HepG2 (cell line): ENCODE results near the gene ZFPL1. TPM values are rescaled to one million over a fixed set of nuclear protein-coding genes. Genes with fewer than 3 reads are reported as not detected.

Experiments
- ATAC-seq: fragments of 200-7000 bp; cut with Tn5 transposase; 3 replicates; pipeline ENCODE4 v1.9.1; 2020; ENCODE audit warnings: mild to moderate bottlenecking, moderate library complexity
- BruUV-seq: library from RNA; stranded (reverse); fragments of 400-500 nt; replicated peaks from 2 replicates; lab custom pipeline; 2021; lab: Mats Ljungman, UMichigan
- CTCF ChIA-PET: fragments of 300-600 bp; formaldehyde crosslinking; extraction: SDS; loops from one replicate; lab custom pipeline; 2021; ENCODE audit warnings: low total read pairs, inconsistent platforms, low intra/inter-chr PET ratio; lab: Yijun Ruan, JAX
- POLR2A ChIA-PET: fragments of 350-600 bp; sonication (Branson Sonifier 250); formaldehyde crosslinking; loops from one replicate; lab custom pipeline; 2020; ENCODE audit warnings: antibody characterized with exemption, inconsistent platforms; lab: Yijun Ruan, JAX
- DNase-seq: peaks from one replicate; pipeline ENCODE4 v3.0.0-alpha.2; 2015; ENCODE audit warnings: low spot score
- FAIRE-seq: peaks from 3 replicates; lab custom pipeline; 2011; peaks lifted over from hg19 to GRCh38; lab: Jason Lieb, UNC
- H2AFZ ChIP-seq: one replicate; pipeline ENCODE4 v1.6.1; 2011; ENCODE audit warnings: low read length, inconsistent platforms
- H3K27ac ChIP-seq: fragments of 300-600 bp; 3 replicates; pipeline ENCODE4 v1.8.0; 2011; ENCODE audit warnings: mixed run types, mild to moderate bottlenecking, mixed read lengths, low read length, inconsistent platforms; ENCODE audit not compliant: insufficient read depth; ENCODE audit errors: extremely low read length
- H3K27me3 ChIP-seq, 2 experiments: fragments of 200-600 bp in 1 of 2; 2 replicates in 1 of 2; 3 replicates in 1 of 2; pipeline versions ENCODE4 v1.6.0 to v1.8.0; 2011; ENCODE audit warnings: low read length in 2 of 2, mild to moderate bottlenecking in 2 of 2, moderate library complexity in 2 of 2, inconsistent platforms in 1 of 2; ENCODE audit not compliant: insufficient read depth in 2 of 2, control insufficient read depth in 1 of 2
- H3K36me3 ChIP-seq, 2 experiments: fragments of 200-600 bp in 1 of 2; replicated peaks in 1 of 2; 2 replicates in 1 of 2; 3 replicates in 1 of 2; pipeline versions ENCODE4 v1.5.1 to v1.8.0; 2011; ENCODE audit warnings: low read length in 2 of 2, inconsistent platforms in 1 of 2; ENCODE audit not compliant: insufficient read depth in 2 of 2, control insufficient read depth in 1 of 2
- H3K4me1 ChIP-seq: 2 replicates; pipeline ENCODE4 v1.5.1; 2012; ENCODE audit warnings: low read length, inconsistent platforms; ENCODE audit not compliant: insufficient read depth
- H3K4me2 ChIP-seq: 2 replicates; pipeline ENCODE4 v1.6.0; 2011; ENCODE audit warnings: low read depth, low read length, inconsistent platforms
- H3K4me3 ChIP-seq, 3 experiments: fragments of 200-600 bp in 1 of 3; sonication (generic), shearing (Covaris generic) in 1 of 3; replicated peaks in 1 of 3; 2 replicates each; pipeline ENCODE4 v1.5.1; 2011 to 2016; ENCODE audit warnings: low read length in 3 of 3, inconsistent platforms in 2 of 3, low read depth in 2 of 3, mild to moderate bottlenecking in 2 of 3, control low read depth in 1 of 3, mixed read lengths in 1 of 3; ENCODE audit not compliant: insufficient read depth in 1 of 3
- H3K79me2 ChIP-seq: one replicate; pipeline ENCODE4 v1.6.1; 2011; ENCODE audit warnings: low read length, inconsistent platforms; ENCODE audit not compliant: insufficient read depth
- H3K9ac ChIP-seq: 2 replicates; pipeline ENCODE4 v1.6.0; 2011; ENCODE audit warnings: mild to moderate bottlenecking, low read depth, low read length, inconsistent platforms; ENCODE audit not compliant: insufficient read depth
- H3K9me3 ChIP-seq: 2 replicates; pipeline ENCODE4 v1.5.1; 2012; ENCODE audit warnings: mild to moderate bottlenecking, low read length
- H4K20me1 ChIP-seq: 2 replicates; pipeline ENCODE4 v1.6.0; 2011; ENCODE audit warnings: inconsistent platforms, mild to moderate bottlenecking, low read length, moderate library complexity; ENCODE audit not compliant: insufficient read depth
- BCL6 ChIP-seq: IDR thresholded peaks from 2 replicates; pipeline ENCODE4 v1.6.1; 2016; ENCODE audit warnings: missing genetic modification reagents, missing compliant biosample characterization
- MATR3 ChIP-seq: sonication (generic); formaldehyde crosslinking; IDR thresholded peaks from 2 replicates; pipeline ENCODE4 v1.4.0; 2020; ENCODE audit warnings: missing genetic modification reagents
- NR1H2 ChIP-seq: sonication (generic); formaldehyde crosslinking; IDR thresholded peaks from 2 replicates; pipeline ENCODE4 v1.8.1; 2022; ENCODE audit warnings: low read depth, missing genetic modification reagents, borderline replicate concordance
- RAD21 ChIP-seq: fragments of 450-650 bp; formaldehyde crosslinking; IDR thresholded peaks from 2 replicates; pipeline ENCODE4 v1.5.0; 2020; ENCODE audit warnings: mild to moderate bottlenecking
- ZNF83 ChIP-seq: sonication (generic); formaldehyde crosslinking; IDR thresholded peaks from 2 replicates; pipeline ENCODE4 v1.4.0; 2020; ENCODE audit warnings: missing genetic modification reagents, mild to moderate bottlenecking, borderline replicate concordance
- WGBS: methylation state at CpG from one replicate; pipeline ENCODE4 v1.1.6; 2017; ENCODE audit warnings: low lambda C conversion rate; 5-methylcytosine and 5-hydroxymethylcytosine counted together
- in situ Hi-C: cut with HindIII; loops from 2 replicates; pipeline ENCODE4 v1.10.0; 2017; ENCODE audit warnings: low pct_unique_long_range_greater_than_20kb; ENCODE audit not compliant: extremely low pct_ligation_motif_present
- intact Hi-C: fragments of 100-400 bp; cut with micrococcal nuclease; formaldehyde crosslinking; loops from one replicate; pipeline ENCODE4 v1.10.0; 2022; ENCODE audit not compliant: unreplicated experiment
- polyA plus RNA-seq, 8 experiments: library from polyadenylated mRNA; depleted of rRNA in 3 of 8; stranded (reverse) in 7 of 8; unstranded in 1 of 8; fragments of >200 nt; fragmentation: Illumina TruSeq in 4 of 8; extraction: Trizol in 4 of 8; gene quantifications; 2 replicates each; pipeline versions ENCODE4 v1.2.1 to v1.2.3, GENCODE V29; 2011 to 2016; ENCODE audit warnings: low read depth in 4 of 8, missing spikeins in 1 of 8, mixed read lengths in 1 of 8; ENCODE audit not compliant: insufficient read depth in 1 of 8
- total RNA-seq, 5 experiments: library from RNA; depleted of rRNA; stranded (reverse); fragments of >200 nt; fragmentation: Illumina TruSeq; extraction: Trizol; gene quantifications; 2 replicates each; pipeline ENCODE4 v1.2.3, GENCODE V29; 2016; ENCODE audit warnings: low read depth in 1 of 5
- TF ChIP-seq, protein P1 (sequence below): sonication (generic); formaldehyde crosslinking; IDR thresholded peaks from 2 replicates; pipeline ENCODE4 v1.5.1; 2020; ENCODE audit warnings: missing genetic modification reagents, mild to moderate bottlenecking, borderline replicate concordance
- TF ChIP-seq, protein P2 (sequence below): sonication (generic); formaldehyde crosslinking; IDR thresholded peaks from 2 replicates; pipeline ENCODE4 v1.5.0; 2020; ENCODE audit warnings: missing genetic modification reagents
- TF ChIP-seq, protein P3 (sequence below): sonication (generic); formaldehyde crosslinking; IDR thresholded peaks from 2 replicates; pipeline ENCODE4 v1.8.0; 2023; ENCODE audit warnings: mild to moderate bottlenecking, missing genetic modification reagents
- TF ChIP-seq, protein P4 (sequence below): IDR thresholded peaks from 2 replicates; pipeline ENCODE4 v1.6.1; 2016; ENCODE audit warnings: missing compliant biosample characterization, missing genetic modification reagents, borderline replicate concordance
- TF ChIP-seq, protein P5 (sequence below): sonication (generic); formaldehyde crosslinking; IDR thresholded peaks from 2 replicates; pipeline ENCODE4 v1.8.0; 2022; ENCODE audit warnings: mild to moderate bottlenecking, missing genetic modification reagents, moderate library complexity
- TF ChIP-seq, protein P6 (sequence below): sonication (generic); formaldehyde crosslinking; IDR thresholded peaks from 2 replicates; pipeline ENCODE4 v1.4.0; 2020; ENCODE audit warnings: missing genetic modification reagents

Gene ZFPL1
- total and polyA plus RNA-seq, 2 of the 13 experiments (the other 11 are each of a cell fraction or from before 2014, with no cell fraction given) = 32.2 to 56.0 TPM

DNA sequence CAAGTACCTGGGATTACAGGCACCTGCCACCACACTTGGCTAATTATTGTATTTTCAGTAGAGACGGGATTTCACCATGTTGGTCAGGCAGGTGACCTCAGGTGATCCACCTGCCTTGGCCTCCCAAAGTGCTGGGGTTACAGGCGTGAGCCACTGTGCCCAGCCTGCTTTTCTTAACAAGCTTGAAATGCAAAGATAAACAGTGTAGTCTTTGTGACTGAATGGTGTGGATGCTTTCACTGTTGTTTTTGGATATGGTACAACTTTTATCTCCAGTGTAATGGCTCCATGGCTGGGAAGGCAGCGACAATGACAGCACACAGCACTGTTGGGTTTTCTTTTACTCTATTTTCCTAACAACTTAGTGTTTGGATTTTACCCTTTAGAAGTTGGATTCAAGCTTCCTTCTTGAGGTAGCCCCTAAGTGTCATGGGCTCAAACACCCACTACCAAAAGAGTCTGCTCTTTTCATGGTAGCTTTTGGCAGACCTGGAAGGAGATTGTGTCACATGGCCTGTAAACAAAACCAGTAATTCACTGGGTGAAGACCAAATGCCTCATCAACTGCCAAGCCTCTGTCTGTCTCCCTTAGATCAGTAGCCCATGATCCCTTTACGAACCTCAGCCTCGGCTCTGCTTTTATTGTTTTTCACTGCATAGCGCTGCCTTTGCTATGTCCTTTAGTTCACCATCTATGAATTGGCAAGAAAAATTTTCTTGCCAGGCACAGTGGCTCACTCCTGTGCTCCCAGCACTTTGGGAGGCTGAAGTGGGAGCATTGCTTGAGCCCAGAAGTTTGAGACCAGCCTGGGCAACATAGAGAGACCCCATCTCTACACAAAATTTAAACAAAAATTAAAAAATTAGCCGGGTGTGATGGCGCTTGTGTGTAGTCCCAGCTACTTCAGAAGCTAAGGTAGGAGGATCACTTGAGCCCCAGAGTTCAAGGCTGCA, 18.4 kb downstream of the ZFPL1 start:
- no TSS peak for BruUV-seq
- in situ Hi-C loops (no loop called here), intact Hi-C loops (no loop called here)
- ChIA-PET CTCF (no interaction called here), POLR2A (interaction anchor here (1.2 kb wide), 2 partner anchors 9 to 10 kb away, joined by 3 to 5 read pairs; partner anchors contain the start of gene TM7SF2)
- Histone ChIP-seq H3K9ac (no peak overlapping the region), H4K20me1 (no peaks in the 10 kb centered on the region), H3K9me3 (no peaks in the 10 kb centered on the region), H2AFZ (no peak overlapping the region), H3K4me1 (peaks cover 6% of the 10 kb centered on the region), H3K79me2 (no peaks in the 10 kb centered on the region), H3K27me3 (no peaks in the 10 kb centered on the region), H3K4me3 (no peak overlapping the region), H3K27ac (no peak overlapping the region), H3K36me3 (peaks cover 3 to 18% of the 10 kb centered on the region in 2 experiments; a peak in 3 of 5 replicates), H3K4me2 (no peak overlapping the region)
- ATAC-seq (no peak), FAIRE-seq (no peak), DNase-seq (no peak)
- 95% methylated on average over 8 of the region's 8 CpGs for WGBS
- TF ChIP-seq RAD21 = no peak
- TF ChIP-seq, protein P1, sequence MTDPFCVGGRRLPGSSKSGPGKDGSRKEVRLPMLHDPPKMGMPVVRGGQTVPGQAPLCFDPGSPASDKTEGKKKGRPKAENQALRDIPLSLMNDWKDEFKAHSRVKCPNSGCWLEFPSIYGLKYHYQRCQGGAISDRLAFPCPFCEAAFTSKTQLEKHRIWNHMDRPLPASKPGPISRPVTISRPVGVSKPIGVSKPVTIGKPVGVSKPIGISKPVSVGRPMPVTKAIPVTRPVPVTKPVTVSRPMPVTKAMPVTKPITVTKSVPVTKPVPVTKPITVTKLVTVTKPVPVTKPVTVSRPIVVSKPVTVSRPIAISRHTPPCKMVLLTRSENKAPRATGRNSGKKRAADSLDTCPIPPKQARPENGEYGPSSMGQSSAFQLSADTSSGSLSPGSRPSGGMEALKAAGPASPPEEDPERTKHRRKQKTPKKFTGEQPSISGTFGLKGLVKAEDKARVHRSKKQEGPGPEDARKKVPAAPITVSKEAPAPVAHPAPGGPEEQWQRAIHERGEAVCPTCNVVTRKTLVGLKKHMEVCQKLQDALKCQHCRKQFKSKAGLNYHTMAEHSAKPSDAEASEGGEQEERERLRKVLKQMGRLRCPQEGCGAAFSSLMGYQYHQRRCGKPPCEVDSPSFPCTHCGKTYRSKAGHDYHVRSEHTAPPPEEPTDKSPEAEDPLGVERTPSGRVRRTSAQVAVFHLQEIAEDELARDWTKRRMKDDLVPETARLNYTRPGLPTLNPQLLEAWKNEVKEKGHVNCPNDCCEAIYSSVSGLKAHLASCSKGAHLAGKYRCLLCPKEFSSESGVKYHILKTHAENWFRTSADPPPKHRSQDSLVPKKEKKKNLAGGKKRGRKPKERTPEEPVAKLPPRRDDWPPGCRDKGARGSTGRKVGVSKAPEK = no peak
- TF ChIP-seq BCL6 (CRISPR knock-in tag) = no peak
- TF ChIP-seq, protein P2, sequence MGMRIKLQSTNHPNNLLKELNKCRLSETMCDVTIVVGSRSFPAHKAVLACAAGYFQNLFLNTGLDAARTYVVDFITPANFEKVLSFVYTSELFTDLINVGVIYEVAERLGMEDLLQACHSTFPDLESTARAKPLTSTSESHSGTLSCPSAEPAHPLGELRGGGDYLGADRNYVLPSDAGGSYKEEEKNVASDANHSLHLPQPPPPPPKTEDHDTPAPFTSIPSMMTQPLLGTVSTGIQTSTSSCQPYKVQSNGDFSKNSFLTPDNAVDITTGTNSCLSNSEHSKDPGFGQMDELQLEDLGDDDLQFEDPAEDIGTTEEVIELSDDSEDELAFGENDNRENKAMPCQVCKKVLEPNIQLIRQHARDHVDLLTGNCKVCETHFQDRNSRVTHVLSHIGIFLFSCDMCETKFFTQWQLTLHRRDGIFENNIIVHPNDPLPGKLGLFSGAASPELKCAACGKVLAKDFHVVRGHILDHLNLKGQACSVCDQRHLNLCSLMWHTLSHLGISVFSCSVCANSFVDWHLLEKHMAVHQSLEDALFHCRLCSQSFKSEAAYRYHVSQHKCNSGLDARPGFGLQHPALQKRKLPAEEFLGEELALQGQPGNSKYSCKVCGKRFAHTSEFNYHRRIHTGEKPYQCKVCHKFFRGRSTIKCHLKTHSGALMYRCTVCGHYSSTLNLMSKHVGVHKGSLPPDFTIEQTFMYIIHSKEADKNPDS (CRISPR knock-in tag) = no peak
- TF ChIP-seq, protein P3, sequence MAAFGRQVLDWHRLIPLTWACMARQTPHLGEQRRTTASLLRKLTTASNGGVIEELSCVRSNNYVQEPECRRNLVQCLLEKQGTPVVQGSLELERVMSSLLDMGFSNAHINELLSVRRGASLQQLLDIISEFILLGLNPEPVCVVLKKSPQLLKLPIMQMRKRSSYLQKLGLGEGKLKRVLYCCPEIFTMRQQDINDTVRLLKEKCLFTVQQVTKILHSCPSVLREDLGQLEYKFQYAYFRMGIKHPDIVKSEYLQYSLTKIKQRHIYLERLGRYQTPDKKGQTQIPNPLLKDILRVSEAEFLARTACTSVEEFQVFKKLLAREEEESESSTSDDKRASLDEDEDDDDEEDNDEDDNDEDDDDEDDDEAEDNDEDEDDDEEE (CRISPR knock-in tag) = no peak
- TF ChIP-seq, protein P4, sequence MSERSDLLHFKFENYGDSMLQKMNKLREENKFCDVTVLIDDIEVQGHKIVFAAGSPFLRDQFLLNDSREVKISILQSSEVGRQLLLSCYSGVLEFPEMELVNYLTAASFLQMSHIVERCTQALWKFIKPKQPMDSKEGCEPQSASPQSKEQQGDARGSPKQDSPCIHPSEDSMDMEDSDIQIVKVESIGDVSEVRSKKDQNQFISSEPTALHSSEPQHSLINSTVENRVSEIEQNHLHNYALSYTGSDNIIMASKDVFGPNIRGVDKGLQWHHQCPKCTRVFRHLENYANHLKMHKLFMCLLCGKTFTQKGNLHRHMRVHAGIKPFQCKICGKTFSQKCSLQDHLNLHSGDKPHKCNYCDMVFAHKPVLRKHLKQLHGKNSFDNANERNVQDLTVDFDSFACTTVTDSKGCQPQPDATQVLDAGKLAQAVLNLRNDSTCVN (CRISPR knock-in tag) = no peak
- TF ChIP-seq NR1H2 (CRISPR knock-in tag) = no peak
- no peak for TF ChIP-seq ZNF83 (CRISPR knock-in tag)
- TF ChIP-seq, protein P5, sequence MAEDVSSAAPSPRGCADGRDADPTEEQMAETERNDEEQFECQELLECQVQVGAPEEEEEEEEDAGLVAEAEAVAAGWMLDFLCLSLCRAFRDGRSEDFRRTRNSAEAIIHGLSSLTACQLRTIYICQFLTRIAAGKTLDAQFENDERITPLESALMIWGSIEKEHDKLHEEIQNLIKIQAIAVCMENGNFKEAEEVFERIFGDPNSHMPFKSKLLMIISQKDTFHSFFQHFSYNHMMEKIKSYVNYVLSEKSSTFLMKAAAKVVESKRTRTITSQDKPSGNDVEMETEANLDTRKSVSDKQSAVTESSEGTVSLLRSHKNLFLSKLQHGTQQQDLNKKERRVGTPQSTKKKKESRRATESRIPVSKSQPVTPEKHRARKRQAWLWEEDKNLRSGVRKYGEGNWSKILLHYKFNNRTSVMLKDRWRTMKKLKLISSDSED (CRISPR knock-in tag) = no peak
- TF ChIP-seq, protein P6, sequence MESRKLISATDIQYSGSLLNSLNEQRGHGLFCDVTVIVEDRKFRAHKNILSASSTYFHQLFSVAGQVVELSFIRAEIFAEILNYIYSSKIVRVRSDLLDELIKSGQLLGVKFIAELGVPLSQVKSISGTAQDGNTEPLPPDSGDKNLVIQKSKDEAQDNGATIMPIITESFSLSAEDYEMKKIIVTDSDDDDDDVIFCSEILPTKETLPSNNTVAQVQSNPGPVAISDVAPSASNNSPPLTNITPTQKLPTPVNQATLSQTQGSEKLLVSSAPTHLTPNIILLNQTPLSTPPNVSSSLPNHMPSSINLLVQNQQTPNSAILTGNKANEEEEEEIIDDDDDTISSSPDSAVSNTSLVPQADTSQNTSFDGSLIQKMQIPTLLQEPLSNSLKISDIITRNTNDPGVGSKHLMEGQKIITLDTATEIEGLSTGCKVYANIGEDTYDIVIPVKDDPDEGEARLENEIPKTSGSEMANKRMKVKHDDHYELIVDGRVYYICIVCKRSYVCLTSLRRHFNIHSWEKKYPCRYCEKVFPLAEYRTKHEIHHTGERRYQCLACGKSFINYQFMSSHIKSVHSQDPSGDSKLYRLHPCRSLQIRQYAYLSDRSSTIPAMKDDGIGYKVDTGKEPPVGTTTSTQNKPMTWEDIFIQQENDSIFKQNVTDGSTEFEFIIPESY (CRISPR knock-in tag) = no peak
- TF ChIP-seq MATR3 (CRISPR knock-in tag) = no peak
